Measurements from ENCODE around the gene C4orf51.
"Not testable (repeated sequence)": the region's sequence is repeated elsewhere in the genome, so short reads cannot be mapped to it uniquely, and the experiment has no call there.

C4orf51 gene

GRCh38 chr4:145679991-145680455 lies at the start of gene C4orf51:
C4orf51 (plus strand) TSS chr4:145680146; CDS start chr4:145680204, 58 bp downstream.
- DNase-seq, result peak; percentile 12 to 49

GRCh38 chr4:145635117-145635516 lies 44.8 kb upstream of the C4orf51 start:
- no peak for DNase-seq

- DNase-seq, result no peak
Measured at GRCh38 chr4:145635630-145636029, 44.3 kb upstream of the C4orf51 start.

GRCh38 chr4:145639186-145639698 lies 40.7 kb upstream of the C4orf51 start:
- DNase-seq, result no peak

- not testable (repeated sequence) for DNase-seq
Measured at GRCh38 chr4:145640236-145640635, 39.7 kb upstream of the C4orf51 start.

GRCh38 chr4:145643295-145643694 lies 36.7 kb upstream of the C4orf51 start:
- no peak for DNase-seq

GRCh38 chr4:145644699-145645098 lies 35.2 kb upstream of the C4orf51 start:
- DNase-seq, result no peak

GRCh38 chr4:145656156-145656555 lies 23.8 kb upstream of the C4orf51 start:
- no peak for DNase-seq

GRCh38 chr4:145660064-145660463 lies 19.9 kb upstream of the C4orf51 start:
- DNase-seq, result no peak

- DNase-seq, result no peak
Measured at GRCh38 chr4:145663194-145663593, 16.8 kb upstream of the C4orf51 start.

- DNase-seq, result no peak
Measured at GRCh38 chr4:145665773-145666172, 14.2 kb upstream of the C4orf51 start.

- no peak for DNase-seq
Measured at GRCh38 chr4:145670422-145670821, 9.5 kb upstream of the C4orf51 start.

GRCh38 chr4:145679520-145679919 lies 426 bp upstream of the C4orf51 start:
- DNase-seq, result peak in 1 of 2 experiments; percentile 29

GRCh38 chr4:145680902-145681301 lies 956 bp downstream of the C4orf51 start:
- DNase-seq, result no peak

GRCh38 chr4:145681518-145681917 lies 1.6 kb downstream of the C4orf51 start:
- DNase-seq, result no peak

- DNase-seq, result no peak
Measured at GRCh38 chr4:145681956-145682355, 2.0 kb downstream of the C4orf51 start.

- no peak for DNase-seq
Measured at GRCh38 chr4:145686991-145687390, 7.0 kb downstream of the C4orf51 start.

- DNase-seq, result no peak
Measured at GRCh38 chr4:145690610-145691009, 10.7 kb downstream of the C4orf51 start.

- DNase-seq, result not testable (repeated sequence)
Measured at GRCh38 chr4:145691416-145691815, 11.5 kb downstream of the C4orf51 start.

- DNase-seq, result peak in 1 of 2 experiments; percentile 48
Measured at GRCh38 chr4:145694929-145695328, 15.0 kb downstream of the C4orf51 start.

- no peak for DNase-seq
Measured at GRCh38 chr4:145697332-145697731, 17.4 kb downstream of the C4orf51 start.

- DNase-seq, result no peak
Measured at GRCh38 chr4:145698507-145698906, 18.6 kb downstream of the C4orf51 start.

GRCh38 chr4:145703850-145704497 lies 24.0 kb downstream of the C4orf51 start:
- no peak for DNase-seq

- no peak for DNase-seq
Measured at GRCh38 chr4:145709336-145709735, 29.4 kb downstream of the C4orf51 start.

- DNase-seq, result no peak
Measured at GRCh38 chr4:145709843-145710242, 29.9 kb downstream of the C4orf51 start.

All from NCI-H1930 (cell line).